A673 (cell line): ENCODE measurements around the gene PIP4K2C. TPM values are rescaled to one million over a fixed set of nuclear protein-coding genes. Genes with fewer than 3 reads are reported as not detected.
"Not testable (repeated sequence)": the region's sequence is repeated elsewhere in the genome, so short reads cannot be mapped to it uniquely, and the experiment has no call there.

Source experiments
- BruUV-seq: library from RNA; stranded (reverse); fragments of 400-500 nt; replicated peaks from 2 replicates; lab custom pipeline; 2021; lab: Mats Ljungman, UMichigan
- CTCF ChIA-PET: fragments of 300-600 bp; sonication (Branson Sonifier 250); formaldehyde crosslinking; loops from one replicate; lab custom pipeline; 2022; ENCODE audit warnings: antibody characterized with exemption; lab: Charles Lee
- POLR2A ChIA-PET: fragments of 300-600 bp; sonication (Branson Sonifier 250); formaldehyde crosslinking; loops from one replicate; lab custom pipeline; 2022; ENCODE audit warnings: antibody characterized with exemption; ENCODE audit not compliant: low non-redundant PET; lab: Charles Lee
- DNase-seq: peaks from one replicate; pipeline ENCODE4 v3.0.0-alpha.2; 2015; ENCODE audit warnings: low spot score
- H3K27ac ChIP-seq: fragments of 200-600 bp; sonication (generic); 2 replicates; pipeline ENCODE4 v1.5.1; 2016; ENCODE audit warnings: mixed run types, low read depth, mild to moderate bottlenecking, mixed read lengths, antibody characterized with exemption, low read length; ENCODE audit not compliant: poor library complexity, severe bottlenecking
- H3K27me3 ChIP-seq: fragments of 200-600 bp; sonication (generic); replicated peaks from 2 replicates; pipeline ENCODE4 v1.6.1; 2017; ENCODE audit warnings: mixed run types, low read depth, mild to moderate bottlenecking, mixed read lengths, antibody characterized with exemption, low read length; ENCODE audit not compliant: insufficient read depth, poor library complexity
- H3K36me3 ChIP-seq: fragments of 200-600 bp; sonication (generic); 2 replicates; pipeline ENCODE4 v1.6.1; 2016; ENCODE audit warnings: mixed run types, mild to moderate bottlenecking, mixed read lengths, antibody characterized with exemption, low read length; ENCODE audit not compliant: insufficient read depth, poor library complexity, severe bottlenecking
- H3K4me1 ChIP-seq: fragments of 200-600 bp; sonication (generic); 2 replicates; pipeline ENCODE4 v1.6.1; 2017; ENCODE audit warnings: mixed run types, mild to moderate bottlenecking, mixed read lengths, antibody characterized with exemption, low read length; ENCODE audit not compliant: insufficient read depth, poor library complexity, severe bottlenecking
- H3K4me3 ChIP-seq: fragments of 200-600 bp; sonication (generic); 2 replicates; pipeline ENCODE4 v1.5.1; 2016; ENCODE audit warnings: low read depth, mixed run types, mild to moderate bottlenecking, mixed read lengths, low read length; ENCODE audit not compliant: poor library complexity, severe bottlenecking
- H3K9me3 ChIP-seq: fragments of 200-600 bp; sonication (generic); 2 replicates; pipeline ENCODE4 v1.6.1; 2016; ENCODE audit warnings: mixed run types, low read depth, mild to moderate bottlenecking, mixed read lengths, antibody characterized with exemption, low read length; ENCODE audit not compliant: poor library complexity, severe bottlenecking
- CTCF ChIP-seq: fragments of 300-800, 200-600 bp; sonication (generic); conservative IDR thresholded peaks from 2 replicates; pipeline ENCODE4 v1.5.1; 2017; ENCODE audit warnings: low read depth, mild to moderate bottlenecking, antibody characterized with exemption, low read length, moderate library complexity, mixed read lengths
- EZH2 ChIP-seq: fragments of 200-600 bp; sonication (generic); IDR thresholded peaks from 2 replicates; pipeline ENCODE4 v1.6.1; 2017; ENCODE audit warnings: borderline replicate concordance, low read depth, mild to moderate bottlenecking, mixed read lengths, antibody characterized with exemption, low read length; ENCODE audit not compliant: poor library complexity, severe bottlenecking
- intact Hi-C: fragments of 100-400 bp; cut with micrococcal nuclease; formaldehyde crosslinking; loops from one replicate; pipeline ENCODE4 v1.10.0; 2022; ENCODE audit not compliant: unreplicated experiment
- total RNA-seq: library from RNA; stranded (reverse); gene quantifications from 2 replicates; pipeline ENCODE4 v1.2.3, GENCODE V29; 2021

PIP4K2C gene
- total RNA-seq, 1 experiment from 2014 or later: 34.9 TPM

GRCh38 chr12:57586832-57587429, 4.1 kb upstream of the PIP4K2C start:
- DNase-seq: no peak
- Histone ChIP-seq H3K27ac (no peak overlapping the region), H3K27me3 (peaks cover 4% of the 10 kb centered on the region), H3K9me3 (no peaks in the 10 kb centered on the region), H3K4me3 (no peak overlapping the region), H3K4me1 (peaks cover 5% of the 10 kb centered on the region), H3K36me3 (no peaks in the 10 kb centered on the region)
- ChIA-PET CTCF (no interaction called here), POLR2A (no interaction called here)
- intact Hi-C loops: no loop called here
- BruUV-seq: no TSS peak
- TF ChIP-seq CTCF (no peak), EZH2 (no peak)

- DNase-seq, H3K27ac ChIP-seq, H3K27me3 ChIP-seq, H3K4me1 ChIP-seq, H3K36me3 ChIP-seq, CTCF ChIA-PET, H3K9me3 ChIP-seq, BruUV-seq, POLR2A ChIA-PET, H3K4me3 ChIP-seq, intact Hi-C loops: not testable (repeated sequence)
Observed at GRCh38 chr12:57588951-57589610, 1.9 kb upstream of the PIP4K2C start.

- CTCF ChIA-PET: interaction anchor here (0.6 kb wide), 1 partner anchor 25 kb away, joined by 5 read pairs; no protein-coding TSS in a partner anchor
Observed at GRCh38 chr12:57590479-57590863, 521 bp upstream of the PIP4K2C start.

More at GRCh38 chr12:57590479-57590863, 521 bp upstream of the PIP4K2C start:
- no peak for DNase-seq
- no peaks in the 10 kb centered on the region for H3K36me3 ChIP-seq
- BruUV-seq: no TSS peak
- peak overlapping the region; percentile 82 for H3K4me3 ChIP-seq
- H3K27ac ChIP-seq: peak overlapping the region; percentile 48
- POLR2A ChIA-PET: no interaction called here
- TF ChIP-seq CTCF (no peak), EZH2 (no peak)
- H3K9me3 ChIP-seq: no peaks in the 10 kb centered on the region
- peaks cover 7% of the 10 kb centered on the region for H3K4me1 ChIP-seq
- intact Hi-C loops: no loop called here
- H3K27me3 ChIP-seq: peaks cover 4% of the 10 kb centered on the region
